Lower leg skin (tissue), 4 donors: Measurements from ENCODE around the gene ZNF367. TPM values are rescaled to one million over a fixed set of nuclear protein-coding genes. Genes with fewer than 3 reads are reported as not detected.
"Not testable (repeated sequence)": the region's sequence is repeated elsewhere in the genome, so short reads cannot be mapped to it uniquely, and the experiment has no call there.

Source experiments
- DNase-seq, 2 donors: peaks; one replicate each; pipeline ENCODE4 v3.0.0-alpha.2; 2019; ENCODE audit warnings: low spot score in 2 of 2
- H3K4me3 ChIP-seq: fragments of 200-600 bp; sonication (generic); 2 replicates; pipeline ENCODE4 v1.5.1; 2017; ENCODE audit warnings: mild to moderate bottlenecking, low read depth; ENCODE audit not compliant: poor library complexity, severe bottlenecking
- POLR2A ChIP-seq, 2 donors: fragments of 450-650 bp; IDR thresholded peaks; one replicate each; pipeline ENCODE4 v1.6.1; 2016 to 2017; ENCODE audit warnings: antibody characterized with exemption in 2 of 2, mild to moderate bottlenecking in 1 of 2, moderate library complexity in 1 of 2
- WGBS, 2 donors: methylation state at CpG; one replicate each; pipeline ENCODE4 v1.1.5; 2018; 5-methylcytosine and 5-hydroxymethylcytosine counted together
- intact Hi-C: fragments of 100-400 bp; cut with DNase I; formaldehyde crosslinking; loops from one replicate; pipeline ENCODE4 v1.15.0; 2023; ENCODE audit warnings: low total_unique reads
- total RNA-seq, 4 donors: library from RNA; depleted of rRNA; stranded (reverse); fragments of >200 nt; gene quantifications; one replicate each; pipeline ENCODE4 v1.1.0, GENCODE V29; 2016
- TF ChIP-seq, protein P1 (sequence below), 3 donors: fragments of 450-650 bp; IDR thresholded peaks; one replicate each; pipeline ENCODE4 v1.5.1; 2016; ENCODE audit warnings: antibody characterized with exemption in 3 of 3, mild to moderate bottlenecking in 3 of 3, moderate library complexity in 2 of 3

ZNF367 gene
- total RNA-seq, 4 donors from 2014 or later: 0.93 to 3.0 (median 1.8) TPM

DNA sequence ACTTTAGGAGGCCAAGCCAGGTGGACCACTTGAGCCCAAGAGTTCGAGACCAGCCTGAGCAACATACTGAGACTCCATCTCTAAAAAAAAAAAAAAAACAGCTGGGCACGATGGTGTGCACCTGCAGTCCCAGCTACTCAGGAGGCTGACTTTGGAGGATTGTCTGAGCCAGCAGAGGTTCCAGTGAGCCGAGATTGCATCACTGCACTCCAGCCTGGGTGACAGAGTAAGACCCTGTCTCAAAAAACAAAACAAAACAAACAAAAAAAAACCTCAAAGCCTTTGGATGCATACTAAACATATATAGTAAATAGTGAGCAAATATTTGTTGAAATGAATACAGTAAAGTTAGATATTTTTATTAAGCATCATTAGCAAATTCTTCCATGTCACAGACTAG lies 40.0 kb downstream of the ZNF367 start:
- intact Hi-C loops: no loop called here

DNA sequence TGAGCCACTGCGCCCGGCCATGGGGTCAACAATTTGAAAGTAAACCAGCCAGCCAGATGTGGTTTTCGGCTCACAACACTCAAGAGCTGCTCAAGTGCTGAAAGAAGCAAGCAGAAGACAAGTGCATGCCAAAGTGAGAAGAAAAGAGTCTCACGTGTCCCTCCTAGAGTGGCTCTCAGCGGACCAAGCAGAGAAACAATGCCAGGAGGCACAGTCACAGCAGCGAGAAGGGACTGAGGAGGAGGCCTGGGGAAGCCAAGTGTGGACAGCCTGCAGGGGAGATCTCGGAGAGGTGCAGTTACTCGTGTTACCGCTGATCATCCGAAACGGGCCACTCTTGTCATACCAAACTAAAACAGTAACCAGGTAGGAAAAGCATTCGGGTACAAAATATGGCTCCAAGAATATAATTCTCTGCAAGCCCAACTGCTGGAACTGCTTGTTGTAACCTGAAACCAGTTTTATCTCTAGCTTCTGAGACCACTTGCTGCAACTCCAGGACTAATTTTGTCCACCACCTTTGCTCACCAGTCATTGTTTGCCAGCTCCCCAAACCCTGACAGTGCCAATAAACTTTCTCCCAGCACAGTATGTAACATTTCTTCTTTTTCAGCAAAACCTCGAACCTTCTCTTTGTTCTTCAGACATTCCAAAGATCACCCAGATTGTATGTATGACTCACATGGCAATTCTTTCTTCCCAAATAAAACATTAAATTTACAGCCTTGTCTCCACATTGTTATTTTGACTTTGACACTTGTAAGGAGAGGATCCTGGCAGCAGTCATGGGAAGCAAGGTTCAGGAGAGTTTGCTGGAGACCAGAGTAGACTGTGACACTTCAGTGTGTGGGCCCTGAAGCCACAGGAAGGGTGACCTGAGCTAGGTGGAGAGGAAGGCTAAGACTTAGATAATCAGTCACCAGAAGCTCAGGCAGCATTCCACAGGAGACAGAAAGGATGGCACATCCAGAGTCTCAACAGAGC lies 41.0 kb downstream of the ZNF367 start:
- intact Hi-C loops: no loop called here

More for the DNA sequence above, 40.0 kb downstream of the ZNF367 start:
- H3K4me3 ChIP-seq: no peak overlapping the region
- DNase-seq: no peak
- TF ChIP-seq, protein P1, sequence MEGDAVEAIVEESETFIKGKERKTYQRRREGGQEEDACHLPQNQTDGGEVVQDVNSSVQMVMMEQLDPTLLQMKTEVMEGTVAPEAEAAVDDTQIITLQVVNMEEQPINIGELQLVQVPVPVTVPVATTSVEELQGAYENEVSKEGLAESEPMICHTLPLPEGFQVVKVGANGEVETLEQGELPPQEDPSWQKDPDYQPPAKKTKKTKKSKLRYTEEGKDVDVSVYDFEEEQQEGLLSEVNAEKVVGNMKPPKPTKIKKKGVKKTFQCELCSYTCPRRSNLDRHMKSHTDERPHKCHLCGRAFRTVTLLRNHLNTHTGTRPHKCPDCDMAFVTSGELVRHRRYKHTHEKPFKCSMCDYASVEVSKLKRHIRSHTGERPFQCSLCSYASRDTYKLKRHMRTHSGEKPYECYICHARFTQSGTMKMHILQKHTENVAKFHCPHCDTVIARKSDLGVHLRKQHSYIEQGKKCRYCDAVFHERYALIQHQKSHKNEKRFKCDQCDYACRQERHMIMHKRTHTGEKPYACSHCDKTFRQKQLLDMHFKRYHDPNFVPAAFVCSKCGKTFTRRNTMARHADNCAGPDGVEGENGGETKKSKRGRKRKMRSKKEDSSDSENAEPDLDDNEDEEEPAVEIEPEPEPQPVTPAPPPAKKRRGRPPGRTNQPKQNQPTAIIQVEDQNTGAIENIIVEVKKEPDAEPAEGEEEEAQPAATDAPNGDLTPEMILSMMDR (IDR thresholded peaks at IDR 0.05): no peak
- no peak for TF ChIP-seq POLR2A (IDR thresholded peaks at IDR 0.05)
- WGBS, 2 donors: 98 to 99% methylated on average over 3 of the region's 3 CpGs

DNA sequence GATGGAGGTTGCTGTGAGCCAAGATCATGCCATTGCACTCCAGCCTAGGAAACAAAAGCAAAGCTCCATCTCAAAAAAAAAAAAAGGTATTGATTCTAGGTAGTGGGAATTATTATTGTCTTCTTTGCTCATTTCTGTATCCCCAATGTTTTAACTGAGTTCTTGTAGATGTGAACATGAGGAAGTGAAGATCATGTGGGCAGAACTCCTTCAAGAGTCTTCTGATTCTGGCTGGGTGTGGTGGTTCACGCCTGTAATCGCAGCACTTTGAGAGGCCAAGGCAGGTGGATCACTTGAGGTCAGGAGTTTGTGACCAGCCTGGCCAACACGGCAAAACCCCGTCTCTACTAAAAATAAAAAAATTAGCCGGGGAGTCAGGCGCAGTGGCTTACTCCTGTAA lies 42.7 kb downstream of the ZNF367 start:
- intact Hi-C loops: not testable (repeated sequence)
- WGBS, 2 donors: 92 to 95% methylated on average over 6 of the region's 6 CpGs

More for the DNA sequence above, 41.0 kb downstream of the ZNF367 start:
- WGBS, 2 donors: 82 to 85% methylated on average over 13 of the region's 13 CpGs
- peak in 1 of 2 donors; percentile 57 for DNase-seq
- no peak for TF ChIP-seq POLR2A (IDR thresholded peaks at IDR 0.05)
- TF ChIP-seq, protein P1 (IDR thresholded peaks at IDR 0.05): no peak
- H3K4me3 ChIP-seq: no peak overlapping the region

DNA sequence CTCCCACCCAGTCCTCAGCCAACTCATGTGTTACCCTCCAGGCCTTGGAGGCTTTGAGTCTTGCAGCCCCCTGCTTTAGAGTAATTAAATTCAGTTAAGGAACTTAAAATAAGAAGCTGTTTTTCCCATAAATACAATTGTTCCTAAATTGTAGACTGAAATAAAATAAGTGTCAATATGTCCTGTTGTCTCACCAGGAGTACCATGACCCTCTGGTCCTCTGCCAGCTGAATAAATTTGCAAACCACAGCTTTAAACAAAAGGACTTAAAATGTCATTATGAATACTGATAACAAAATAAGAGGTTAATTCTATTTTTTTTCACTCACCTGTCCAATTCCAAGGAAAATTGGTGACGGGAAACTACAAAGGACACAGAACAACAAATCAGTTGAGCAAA lies 50.2 kb downstream of the ZNF367 start:
- TF ChIP-seq, protein P1 (IDR thresholded peaks at IDR 0.05): no peak
- no peak for TF ChIP-seq POLR2A (IDR thresholded peaks at IDR 0.05)
- no peak for DNase-seq
- intact Hi-C loops: no loop called here
- 94 to 96% methylated on average over 1 of the region's 1 CpG for WGBS, 2 donors
- H3K4me3 ChIP-seq: no peak overlapping the region

More for the DNA sequence above, 42.7 kb downstream of the ZNF367 start:
- DNase-seq: peak in 1 of 2 donors; percentile 45
- H3K4me3 ChIP-seq: not testable (repeated sequence)

DNA sequence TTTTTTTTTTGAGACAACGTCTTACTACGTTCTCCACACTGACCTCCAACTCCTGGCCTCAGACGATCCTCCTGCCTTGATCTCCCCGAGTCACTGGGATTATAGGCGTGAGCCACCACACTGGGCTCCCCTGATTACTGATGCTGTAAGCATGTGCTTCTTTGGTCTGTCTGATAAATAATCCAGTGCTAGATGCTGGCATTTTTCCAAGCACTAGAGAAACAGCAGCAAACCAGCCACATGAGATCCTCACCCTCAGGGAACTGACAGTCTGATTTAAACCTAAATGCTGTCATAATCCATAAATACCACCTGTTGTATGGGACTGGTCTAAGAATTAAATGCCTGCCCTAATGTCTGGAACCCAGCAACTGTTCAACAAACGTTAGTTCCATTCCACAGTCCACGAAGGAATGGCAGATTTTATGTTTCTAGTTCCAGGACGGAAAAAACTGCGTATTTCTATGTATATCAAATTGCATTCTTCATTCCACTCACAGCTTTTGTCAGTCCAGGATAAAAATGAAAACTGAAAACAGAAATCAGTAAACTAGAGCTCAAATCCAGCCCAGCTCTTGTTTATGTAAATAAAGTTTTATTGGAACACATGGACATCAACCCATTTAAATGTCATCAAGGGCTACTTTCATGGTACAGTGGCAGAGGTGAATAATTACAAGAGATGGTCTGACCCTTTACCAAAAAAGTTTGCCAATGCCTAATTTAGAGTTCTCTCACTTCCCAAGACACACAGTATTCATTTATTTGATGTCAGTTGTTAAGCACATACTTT lies 54.8 kb downstream of the ZNF367 start:
- H3K4me3 ChIP-seq: no peak overlapping the region
- 95 to 96% methylated on average over 9 of the region's 9 CpGs for WGBS, 2 donors
- TF ChIP-seq, protein P1 (IDR thresholded peaks at IDR 0.05): no peak
- no peak for TF ChIP-seq POLR2A (IDR thresholded peaks at IDR 0.05)
- DNase-seq: peak in 1 of 2 donors; percentile 14
- intact Hi-C loops: no loop called here

DNA sequence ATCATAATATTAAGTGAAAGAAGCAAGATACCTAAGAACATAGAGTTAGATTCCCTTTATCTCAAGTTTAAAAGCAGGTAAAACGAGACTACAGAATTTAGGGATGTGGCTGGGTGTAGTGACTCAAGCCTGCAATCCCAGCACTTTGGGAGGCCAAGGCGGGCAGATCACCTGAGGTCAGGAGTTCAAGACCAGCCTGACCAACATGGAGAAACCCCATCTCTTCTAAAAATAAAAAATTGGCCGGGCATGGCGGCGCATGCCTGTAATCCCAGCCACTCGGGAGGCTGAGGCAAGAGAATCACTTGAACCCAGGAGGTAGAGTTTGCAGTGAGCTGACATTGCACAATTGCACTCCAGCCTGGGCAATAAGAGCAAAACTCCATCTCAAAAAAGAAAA lies 56.1 kb downstream of the ZNF367 start:
- intact Hi-C loops, H3K4me3 ChIP-seq: not testable (repeated sequence)
- 94 to 97% methylated on average over 6 of the region's 6 CpGs for WGBS, 2 donors
- peak in 1 of 2 donors; percentile 59 for DNase-seq
